Neuronal stem cell (in vitro differentiated cells): ENCODE measurements around the gene SLC19A1.

Experiments used
- DNase-seq: peaks from one replicate; pipeline ENCODE4 v3.0.0-alpha.2; 2013; ENCODE audit warnings: low spot score
- H2AFZ ChIP-seq: one replicate; pipeline ENCODE4 v1.6.1; 2013; ENCODE audit warnings: mild to moderate bottlenecking, low read length, inconsistent platforms
- H2AK5ac ChIP-seq: 2 replicates; pipeline ENCODE4 v1.6.1; 2013; ENCODE audit warnings: low read depth, mild to moderate bottlenecking, inconsistent platforms, low read length, moderate library complexity, mixed read lengths
- H2BK120ac ChIP-seq: 2 replicates; pipeline ENCODE4 v1.6.1; 2013; ENCODE audit warnings: low read depth, mild to moderate bottlenecking, inconsistent platforms, low read length, moderate library complexity, mixed read lengths
- H2BK12ac ChIP-seq: one replicate; pipeline ENCODE4 v1.6.1; 2013; ENCODE audit warnings: low read length, inconsistent platforms
- H2BK15ac ChIP-seq: 2 replicates; pipeline ENCODE4 v1.6.1; 2013; ENCODE audit warnings: mild to moderate bottlenecking, low read length, inconsistent platforms, mixed read lengths
- H2BK5ac ChIP-seq: one replicate; pipeline ENCODE4 v1.6.1; 2013; ENCODE audit warnings: inconsistent platforms, mild to moderate bottlenecking, low read length, moderate library complexity
- H3K14ac ChIP-seq: one replicate; pipeline ENCODE4 v1.6.1; 2013; ENCODE audit warnings: low read length, inconsistent platforms
- H3K18ac ChIP-seq: 2 replicates; pipeline ENCODE4 v1.6.1; 2013; ENCODE audit warnings: low read length, inconsistent platforms
- H3K23ac ChIP-seq: 2 replicates; pipeline ENCODE4 v1.6.1; 2013; ENCODE audit warnings: low read depth, mild to moderate bottlenecking, mixed read lengths, low read length, inconsistent platforms; ENCODE audit not compliant: poor library complexity
- H3K27ac ChIP-seq: replicated peaks from 3 replicates; pipeline ENCODE4 v1.5.1; 2013; ENCODE audit warnings: low read length, inconsistent platforms
- H3K27me3 ChIP-seq, 3 experiments: 2 replicates each; pipeline ENCODE4 v1.6.1; 2013; ENCODE audit warnings: low read length in 3 of 3, mild to moderate bottlenecking in 2 of 3, inconsistent platforms in 1 of 3, low read depth in 1 of 3, mixed read lengths in 1 of 3, moderate library complexity in 1 of 3; ENCODE audit not compliant: control insufficient read depth in 3 of 3, insufficient read depth in 3 of 3
- H3K36me3 ChIP-seq, 2 donors: replicated peaks in 1 of 2; 2 replicates each; pipeline ENCODE4 v1.6.1; 2013; ENCODE audit warnings: low read length in 2 of 2; ENCODE audit not compliant: control insufficient read depth in 2 of 2, insufficient read depth in 2 of 2
- H3K4ac ChIP-seq: 2 replicates; pipeline ENCODE4 v1.6.1; 2013; ENCODE audit warnings: inconsistent platforms, mild to moderate bottlenecking, low read length, moderate library complexity
- H3K4me1 ChIP-seq, 2 donors: 1 replicate in 1 of 2; 2 replicates in 1 of 2; pipeline ENCODE4 v1.6.1; 2013; ENCODE audit warnings: low read length in 2 of 2, low read depth in 1 of 2; ENCODE audit not compliant: control insufficient read depth in 2 of 2, insufficient read depth in 1 of 2
- H3K4me2 ChIP-seq: one replicate; pipeline ENCODE4 v1.6.1; 2013; ENCODE audit warnings: mild to moderate bottlenecking, low read length, inconsistent platforms; ENCODE audit not compliant: insufficient read depth, poor library complexity, severe bottlenecking
- H3K4me3 ChIP-seq, 2 donors: 2 replicates each; pipeline ENCODE4 v1.5.1; 2013; ENCODE audit warnings: low read length in 2 of 2, mild to moderate bottlenecking in 2 of 2, inconsistent platforms in 1 of 2, moderate library complexity in 1 of 2
- H3K79me1 ChIP-seq: one replicate; pipeline ENCODE4 v1.6.1; 2013; ENCODE audit warnings: low read depth, mild to moderate bottlenecking, inconsistent platforms, low read length, moderate library complexity
- H3K9ac ChIP-seq: one replicate; pipeline ENCODE4 v1.6.1; 2013; ENCODE audit warnings: mild to moderate bottlenecking, low read depth, low read length, inconsistent platforms; ENCODE audit not compliant: poor library complexity
- H3K9me3 ChIP-seq, 2 donors: replicated peaks in 1 of 2; 2 replicates each; pipeline versions ENCODE3 to v1.6.1; 2013; ENCODE audit warnings: low read length in 2 of 2, mild to moderate bottlenecking in 2 of 2, inconsistent platforms in 1 of 2, low read depth in 1 of 2, mixed read lengths in 1 of 2, moderate library complexity in 1 of 2; ENCODE audit not compliant: control insufficient read depth in 2 of 2, insufficient read depth in 1 of 2
- H4K8ac ChIP-seq: one replicate; pipeline ENCODE4 v1.6.1; 2013; ENCODE audit warnings: low read depth, mild to moderate bottlenecking, inconsistent platforms, low read length, moderate library complexity
- H4K91ac ChIP-seq: one replicate; pipeline ENCODE4 v1.6.1; 2013; ENCODE audit warnings: low read length, low read depth, mild to moderate bottlenecking, inconsistent platforms; ENCODE audit not compliant: poor library complexity
- WGBS, 2 donors: extraction: QIAGEN DNeasy Blood & Tissue Kit; methylation state at CpG; one replicate each; pipeline ENCODE4 v1.1.7; 2013; ENCODE audit warnings: missing lambda C conversion rate in 2 of 2, mixed read lengths in 1 of 2; ENCODE audit not compliant: insufficient read length in 2 of 2, insufficient replicate concordance in 1 of 2; ENCODE audit errors: extremely low coverage in 2 of 2; 5-methylcytosine and 5-hydroxymethylcytosine counted together

Gene SLC19A1

GRCh38 chr21:45484318-45484717 is 57.9 kb downstream of the SLC19A1 start:
- Histone ChIP-seq H3K23ac (no peak overlapping the region), H3K27me3 (peaks cover 0 to 31% (median 0%) of the 10 kb centered on the region in 3 experiments), H3K9me3 (peaks cover 0 to 6% of the 10 kb centered on the region in 2 donors), H3K14ac (peak overlapping the region; percentile 2), H2BK120ac (no peak overlapping the region), H2BK12ac (no peak overlapping the region), H2AFZ (no peak overlapping the region), H2BK15ac (no peak overlapping the region), H2BK5ac (no peak overlapping the region), H3K4me3 (peak overlapping the region in 1 of 2 donors; percentile 26), H3K79me1 (peaks cover 2% of the 10 kb centered on the region), H3K4me2 (no peak overlapping the region), H3K18ac (no peak overlapping the region), H3K9ac (no peak overlapping the region), H4K8ac (no peak overlapping the region), H3K4ac (no peak overlapping the region), H3K27ac (no peak overlapping the region), H4K91ac (no peak overlapping the region), H3K36me3 (peaks cover 0 to 16% of the 10 kb centered on the region in 2 donors), H2AK5ac (no peak overlapping the region), H3K4me1 (peaks cover 7 to 14% of the 10 kb centered on the region in 2 donors)
- WGBS, 2 donors, result no CpG with 5 or more reads among the region's 6 CpGs
- DNase-seq, result no peak

DNA sequence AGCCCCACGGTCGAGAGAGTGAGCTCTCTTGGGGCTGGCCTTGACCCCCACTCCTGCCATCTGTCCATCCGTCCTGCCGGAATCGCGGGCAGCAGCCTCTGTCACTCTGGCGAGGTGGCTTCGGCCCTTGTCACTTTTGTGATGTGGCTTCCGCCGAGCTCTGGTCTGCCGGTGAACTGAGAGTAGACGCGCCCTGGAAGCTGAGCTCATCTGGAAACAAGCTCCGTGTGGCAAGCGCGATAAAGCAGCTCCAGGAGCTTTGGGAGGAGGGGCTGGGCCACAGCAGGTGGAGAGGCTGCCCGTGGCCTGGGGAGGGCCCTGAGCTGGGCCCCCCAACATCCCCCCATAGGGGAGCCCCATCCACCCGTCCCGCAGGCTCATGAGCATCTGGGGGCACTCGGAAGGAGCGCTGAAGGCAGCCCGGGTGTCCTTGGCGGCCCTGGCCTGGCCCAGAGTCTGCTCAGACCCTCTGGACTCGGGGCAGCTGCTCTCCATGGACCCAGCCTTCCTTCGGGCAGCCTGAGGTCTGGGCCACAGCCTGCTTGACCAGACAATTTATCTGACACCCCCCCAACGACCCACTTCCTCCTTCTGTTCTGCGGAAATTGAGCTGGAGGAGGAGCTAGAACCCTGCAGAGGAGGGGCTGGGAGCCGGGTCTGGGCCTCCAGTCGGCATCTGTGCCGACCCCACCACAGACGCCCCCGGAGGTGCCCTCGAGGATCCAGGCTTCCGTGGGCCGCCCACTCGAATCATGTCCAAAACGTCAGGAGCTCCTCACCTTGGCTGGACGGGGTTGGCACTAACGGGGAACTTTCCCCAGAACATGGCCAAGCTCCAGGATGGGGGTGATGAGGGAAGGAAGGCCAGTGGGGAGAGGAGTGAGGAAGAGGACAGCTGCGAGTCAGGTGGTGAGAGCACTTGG is 59.1 kb downstream of the SLC19A1 start:
- H4K91ac ChIP-seq, result no peak overlapping the region
- peak overlapping the region; percentile 18 for H2AK5ac ChIP-seq
- peaks cover 0 to 24% of the 10 kb centered on the region in 2 donors for H3K36me3 ChIP-seq
- no peak overlapping the region for H2BK12ac ChIP-seq
- no peak overlapping the region for H3K9ac ChIP-seq
- H2BK120ac ChIP-seq, result no peak overlapping the region
- peak overlapping the region in 1 of 2 donors; percentile 20 for H3K4me3 ChIP-seq
- H2BK5ac ChIP-seq, result peak overlapping the region; percentile 21
- H2AFZ ChIP-seq, result no peak overlapping the region
- H3K79me1 ChIP-seq, result peaks cover 2% of the 10 kb centered on the region
- H3K4me1 ChIP-seq, result peaks cover 3 to 5% of the 10 kb centered on the region in 2 donors
- no peak overlapping the region for H3K18ac ChIP-seq
- no peak for DNase-seq
- H3K27me3 ChIP-seq, result peaks cover 0 to 21% (median 5%) of the 10 kb centered on the region in 3 experiments
- H2BK15ac ChIP-seq, result no peak overlapping the region
- H3K27ac ChIP-seq, result no peak overlapping the region
- WGBS, 2 donors, result no CpG with 5 or more reads among the region's 40 CpGs
- H3K9me3 ChIP-seq, result peaks cover 0 to 10% of the 10 kb centered on the region in 2 donors
- H3K4me2 ChIP-seq, result no peak overlapping the region
- H3K23ac ChIP-seq, result no peak overlapping the region
- no peak overlapping the region for H3K4ac ChIP-seq
- no peak overlapping the region for H4K8ac ChIP-seq
- no peak overlapping the region for H3K14ac ChIP-seq

DNA sequence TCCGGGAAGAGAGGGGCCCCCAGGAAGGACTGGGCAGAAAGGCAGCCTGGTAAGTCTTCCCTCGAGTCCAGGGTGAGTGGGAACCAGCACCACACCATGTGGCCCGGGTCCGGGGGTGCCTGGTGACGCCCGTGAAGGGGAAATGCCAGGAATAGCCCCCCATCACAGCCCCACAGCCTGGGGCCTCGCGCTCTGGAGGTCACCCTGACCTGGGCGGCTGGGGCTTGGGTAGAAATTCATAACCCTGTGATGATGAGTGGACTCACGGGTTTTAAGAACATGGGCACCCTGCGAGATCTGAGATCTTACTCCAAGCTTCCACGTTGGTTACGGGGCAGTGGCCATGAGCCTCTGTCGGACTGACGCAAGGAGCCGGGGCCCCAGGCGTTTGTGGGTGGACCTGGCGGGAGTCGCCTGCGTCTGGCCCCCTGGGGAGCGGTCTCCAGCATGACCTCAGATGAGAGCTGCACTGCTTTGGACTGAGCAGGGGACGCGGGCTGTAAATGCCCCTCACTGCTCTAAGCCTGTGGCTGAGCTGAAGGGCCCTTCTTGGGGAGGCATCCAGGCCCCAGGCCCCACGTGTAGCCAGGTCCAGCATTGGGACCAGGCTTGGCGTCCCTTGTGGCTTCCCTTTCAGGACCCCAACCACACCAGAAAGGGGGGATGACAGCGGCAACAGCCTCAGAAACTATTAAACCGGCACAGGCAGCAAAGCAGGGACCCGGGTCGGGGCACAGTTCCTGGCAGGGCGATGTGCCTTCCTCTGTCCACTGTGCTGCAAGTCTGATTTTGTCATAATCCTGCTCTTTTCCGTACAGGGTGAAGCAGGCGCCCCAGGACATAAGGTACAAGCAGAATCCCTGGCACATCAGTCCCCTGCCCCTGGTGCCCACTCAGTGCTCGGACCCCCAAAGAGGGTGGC is 60.0 kb downstream of the SLC19A1 start:
- H4K8ac ChIP-seq, result no peak overlapping the region
- no peak overlapping the region for H2AFZ ChIP-seq
- no peak overlapping the region for H2BK15ac ChIP-seq
- WGBS, 2 donors, result no CpG with 5 or more reads among the region's 33 CpGs
- H3K23ac ChIP-seq, result no peak overlapping the region
- no peak overlapping the region for H3K9ac ChIP-seq
- peaks cover 0 to 10% of the 10 kb centered on the region in 2 donors for H3K9me3 ChIP-seq
- H4K91ac ChIP-seq, result no peak overlapping the region
- H2BK5ac ChIP-seq, result no peak overlapping the region
- no peak overlapping the region for H2AK5ac ChIP-seq
- H2BK120ac ChIP-seq, result no peak overlapping the region
- no peak overlapping the region for H3K27ac ChIP-seq
- peaks cover 2% of the 10 kb centered on the region for H3K79me1 ChIP-seq
- no peak overlapping the region for H3K14ac ChIP-seq
- peaks cover 0 to 12% (median 5%) of the 10 kb centered on the region in 3 experiments for H3K27me3 ChIP-seq
- DNase-seq, result no peak
- no peak overlapping the region for H3K4ac ChIP-seq
- H2BK12ac ChIP-seq, result no peak overlapping the region
- H3K4me2 ChIP-seq, result no peak overlapping the region
- H3K4me3 ChIP-seq, result no peak overlapping the region
- peaks cover 0 to 24% of the 10 kb centered on the region in 2 donors for H3K36me3 ChIP-seq
- peaks cover 2 to 3% of the 10 kb centered on the region in 2 donors for H3K4me1 ChIP-seq
- H3K18ac ChIP-seq, result no peak overlapping the region
